K562 (cell line): ENCODE data around the gene LY6G6C. TPM values are rescaled to one million over a fixed set of nuclear protein-coding genes. Genes with fewer than 3 reads are reported as not detected.
A peak's percentile ranks its signal among the peaks of the same experiment; 100 is the strongest.

Experiments
- CTCFL ChIP-seq: IDR thresholded peaks from 2 replicates; pipeline ENCODE4 v1.6.1; 2011; ENCODE audit warnings: borderline replicate concordance, low read depth, mild to moderate bottlenecking, moderate library complexity, low read length; ENCODE audit not compliant: insufficient read depth, poor library complexity, severe bottlenecking
- MTA3 ChIP-seq: fragments of 450-650 bp; formaldehyde crosslinking; IDR thresholded peaks from 2 replicates; pipeline ENCODE4 v1.6.1; 2017; ENCODE audit warnings: mild to moderate bottlenecking, borderline replicate concordance
- NR0B1 ChIP-seq: fragments of 450-650 bp; IDR thresholded peaks from one replicate; pipeline ENCODE4 v1.6.1; 2018; ENCODE audit warnings: mild to moderate bottlenecking, moderate library complexity; ENCODE audit not compliant: partially characterized antibody
- PTRF ChIP-seq: fragments of 450-650 bp; IDR thresholded peaks from 2 replicates; pipeline ENCODE4 v1.6.1; 2016; ENCODE audit warnings: mild to moderate bottlenecking, missing genetic modification characterization, missing compliant biosample characterization
- polyA plus RNA-seq, 8 experiments: library from polyadenylated mRNA; depleted of rRNA in 4 of 8; stranded (reverse) in 5 of 8; unstranded in 3 of 8; fragments of >200 nt; fragmentation: Nextera tagmentation in 2 of 8; fragmentation: Illumina TruSeq in 1 of 8; extraction: Ambion mirVana in 2 of 8; extraction: Trizol in 1 of 8; gene quantifications; 2 replicates each; pipeline versions ENCODE4 v1.2.1 to v1.2.3, GENCODE V29; 2011 to 2014; ENCODE audit warnings: inconsistent platforms in 1 of 8, missing spikeins in 1 of 8
- total RNA-seq, 7 experiments: library from RNA; depleted of rRNA in 6 of 7; stranded (reverse); fragments of >200 nt in 6 of 7; fragmentation: Illumina TruSeq in 2 of 7; extraction: Trizol in 2 of 7; gene quantifications; 2 replicates each; pipeline versions ENCODE4 v1.2.1 to v1.2.3, GENCODE V29; 2011 to 2021; ENCODE audit warnings: low replicate concordance in 1 of 7
- TF ChIP-seq, protein P1 (sequence below): fragments of 250-450 bp; sonication (Bioruptor Pico); IDR thresholded peaks from 2 replicates; pipeline ENCODE4 v1.4.0; 2020; ENCODE audit warnings: borderline replicate concordance
- TF ChIP-seq, protein P2 (sequence below), 3 experiments: fragments of 200-800 bp in 1 of 3; fragments of 250-450 bp in 1 of 3; fragments of 450-650 bp in 1 of 3; sonication (Bioruptor Pico) in 1 of 3; sonication (Bioruptor generic) in 1 of 3; formaldehyde crosslinking in 1 of 3; IDR thresholded peaks; 2 replicates each; pipeline versions ENCODE4 v1.6.1 to v1.8.0; 2016 to 2022; ENCODE audit warnings: mild to moderate bottlenecking in 2 of 3, missing genetic modification characterization in 2 of 3, missing compliant biosample characterization in 1 of 3, moderate library complexity in 1 of 3
- TF ChIP-seq, protein P3 (sequence below): sonication (generic); formaldehyde crosslinking; IDR thresholded peaks from 2 replicates; pipeline ENCODE4 v1.8.0; 2023; ENCODE audit warnings: missing genetic modification reagents, mild to moderate bottlenecking, borderline replicate concordance

The LY6G6C gene
- total and polyA plus RNA-seq, 9 of the 15 experiments (the other 6 are each of a cell fraction or from before 2014, with no cell fraction given), result 0.06 to 0.20 TPM; not detected in 7

- TF ChIP-seq PTRF (no peak), MTA3 (no peak), NR0B1 (no peak), CTCFL (peak; percentile 86)
- TF ChIP-seq, protein P1, sequence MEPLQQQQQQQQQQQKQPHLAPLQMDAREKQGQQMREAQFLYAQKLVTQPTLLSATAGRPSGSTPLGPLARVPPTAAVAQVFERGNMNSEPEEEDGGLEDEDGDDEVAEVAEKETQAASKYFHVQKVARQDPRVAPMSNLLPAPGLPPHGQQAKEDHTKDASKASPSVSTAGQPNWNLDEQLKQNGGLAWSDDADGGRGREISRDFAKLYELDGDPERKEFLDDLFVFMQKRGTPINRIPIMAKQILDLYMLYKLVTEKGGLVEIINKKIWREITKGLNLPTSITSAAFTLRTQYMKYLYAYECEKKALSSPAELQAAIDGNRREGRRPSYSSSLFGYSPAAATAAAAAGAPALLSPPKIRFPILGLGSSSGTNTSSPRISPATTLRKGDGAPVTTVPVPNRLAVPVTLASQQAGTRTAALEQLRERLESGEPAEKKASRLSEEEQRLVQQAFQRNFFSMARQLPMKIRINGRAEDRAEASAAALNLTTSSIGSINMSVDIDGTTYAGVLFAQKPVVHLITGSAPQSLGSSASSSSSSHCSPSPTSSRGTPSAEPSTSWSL (CRISPR knock-in tag), result 0 out of 2 replicates have a peak, but pooled peaks have one; percentile 11
- TF ChIP-seq, protein P2, sequence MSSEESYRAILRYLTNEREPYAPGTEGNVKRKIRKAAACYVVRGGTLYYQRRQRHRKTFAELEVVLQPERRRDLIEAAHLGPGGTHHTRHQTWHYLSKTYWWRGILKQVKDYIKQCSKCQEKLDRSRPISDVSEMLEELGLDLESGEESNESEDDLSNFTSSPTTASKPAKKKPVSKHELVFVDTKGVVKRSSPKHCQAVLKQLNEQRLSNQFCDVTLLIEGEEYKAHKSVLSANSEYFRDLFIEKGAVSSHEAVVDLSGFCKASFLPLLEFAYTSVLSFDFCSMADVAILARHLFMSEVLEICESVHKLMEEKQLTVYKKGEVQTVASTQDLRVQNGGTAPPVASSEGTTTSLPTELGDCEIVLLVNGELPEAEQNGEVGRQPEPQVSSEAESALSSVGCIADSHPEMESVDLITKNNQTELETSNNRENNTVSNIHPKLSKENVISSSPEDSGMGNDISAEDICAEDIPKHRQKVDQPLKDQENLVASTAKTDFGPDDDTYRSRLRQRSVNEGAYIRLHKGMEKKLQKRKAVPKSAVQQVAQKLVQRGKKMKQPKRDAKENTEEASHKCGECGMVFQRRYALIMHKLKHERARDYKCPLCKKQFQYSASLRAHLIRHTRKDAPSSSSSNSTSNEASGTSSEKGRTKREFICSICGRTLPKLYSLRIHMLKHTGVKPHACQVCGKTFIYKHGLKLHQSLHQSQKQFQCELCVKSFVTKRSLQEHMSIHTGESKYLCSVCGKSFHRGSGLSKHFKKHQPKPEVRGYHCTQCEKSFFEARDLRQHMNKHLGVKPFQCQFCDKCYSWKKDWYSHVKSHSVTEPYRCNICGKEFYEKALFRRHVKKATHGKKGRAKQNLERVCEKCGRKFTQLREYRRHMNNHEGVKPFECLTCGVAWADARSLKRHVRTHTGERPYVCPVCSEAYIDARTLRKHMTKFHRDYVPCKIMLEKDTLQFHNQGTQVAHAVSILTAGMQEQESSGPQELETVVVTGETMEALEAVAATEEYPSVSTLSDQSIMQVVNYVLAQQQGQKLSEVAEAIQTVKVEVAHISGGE (CRISPR knock-in tag; IDR thresholded peaks at IDR 0.05), result no peak
- TF ChIP-seq, protein P3, sequence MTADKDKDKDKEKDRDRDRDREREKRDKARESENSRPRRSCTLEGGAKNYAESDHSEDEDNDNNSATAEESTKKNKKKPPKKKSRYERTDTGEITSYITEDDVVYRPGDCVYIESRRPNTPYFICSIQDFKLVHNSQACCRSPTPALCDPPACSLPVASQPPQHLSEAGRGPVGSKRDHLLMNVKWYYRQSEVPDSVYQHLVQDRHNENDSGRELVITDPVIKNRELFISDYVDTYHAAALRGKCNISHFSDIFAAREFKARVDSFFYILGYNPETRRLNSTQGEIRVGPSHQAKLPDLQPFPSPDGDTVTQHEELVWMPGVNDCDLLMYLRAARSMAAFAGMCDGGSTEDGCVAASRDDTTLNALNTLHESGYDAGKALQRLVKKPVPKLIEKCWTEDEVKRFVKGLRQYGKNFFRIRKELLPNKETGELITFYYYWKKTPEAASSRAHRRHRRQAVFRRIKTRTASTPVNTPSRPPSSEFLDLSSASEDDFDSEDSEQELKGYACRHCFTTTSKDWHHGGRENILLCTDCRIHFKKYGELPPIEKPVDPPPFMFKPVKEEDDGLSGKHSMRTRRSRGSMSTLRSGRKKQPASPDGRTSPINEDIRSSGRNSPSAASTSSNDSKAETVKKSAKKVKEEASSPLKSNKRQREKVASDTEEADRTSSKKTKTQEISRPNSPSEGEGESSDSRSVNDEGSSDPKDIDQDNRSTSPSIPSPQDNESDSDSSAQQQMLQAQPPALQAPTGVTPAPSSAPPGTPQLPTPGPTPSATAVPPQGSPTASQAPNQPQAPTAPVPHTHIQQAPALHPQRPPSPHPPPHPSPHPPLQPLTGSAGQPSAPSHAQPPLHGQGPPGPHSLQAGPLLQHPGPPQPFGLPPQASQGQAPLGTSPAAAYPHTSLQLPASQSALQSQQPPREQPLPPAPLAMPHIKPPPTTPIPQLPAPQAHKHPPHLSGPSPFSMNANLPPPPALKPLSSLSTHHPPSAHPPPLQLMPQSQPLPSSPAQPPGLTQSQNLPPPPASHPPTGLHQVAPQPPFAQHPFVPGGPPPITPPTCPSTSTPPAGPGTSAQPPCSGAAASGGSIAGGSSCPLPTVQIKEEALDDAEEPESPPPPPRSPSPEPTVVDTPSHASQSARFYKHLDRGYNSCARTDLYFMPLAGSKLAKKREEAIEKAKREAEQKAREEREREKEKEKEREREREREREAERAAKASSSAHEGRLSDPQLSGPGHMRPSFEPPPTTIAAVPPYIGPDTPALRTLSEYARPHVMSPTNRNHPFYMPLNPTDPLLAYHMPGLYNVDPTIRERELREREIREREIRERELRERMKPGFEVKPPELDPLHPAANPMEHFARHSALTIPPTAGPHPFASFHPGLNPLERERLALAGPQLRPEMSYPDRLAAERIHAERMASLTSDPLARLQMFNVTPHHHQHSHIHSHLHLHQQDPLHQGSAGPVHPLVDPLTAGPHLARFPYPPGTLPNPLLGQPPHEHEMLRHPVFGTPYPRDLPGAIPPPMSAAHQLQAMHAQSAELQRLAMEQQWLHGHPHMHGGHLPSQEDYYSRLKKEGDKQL (CRISPR knock-in tag), result 0 out of 2 replicates have a peak, but pooled peaks have one; percentile 81
Observed at GRCh38 chr6:31689249-31690110, 32.1 kb downstream of the LY6G6C start (continued).
